ENCODE data around the gene ANGPT4.

- TF ChIP-seq CTCF (IDR thresholded peaks at IDR 0.05; ENCODE audit: insufficient read depth, low read depth, low read length) = no peak
- no peak for TF ChIP-seq EZH2 (IDR thresholded peaks at IDR 0.05; ENCODE audit: insufficient read depth, low read length)
These were observed 80.5 kb downstream of the ANGPT4 start for GRCh38 chr20:835608-836045.

All from astrocyte (in vitro differentiated cells and primary cell).